HL-60/S4 treated with retinoic acid at 250 ng/mL for 4 days and 3 days (cell line): ENCODE measurements around the gene RABEP2.
"Not testable (repeated sequence)": the region's sequence is repeated elsewhere in the genome, so short reads cannot be mapped to it uniquely, and the experiment has no call there.

ENCODE experiments used
- in situ Hi-C: fragments of 300-500 bp; cut with MboI; formaldehyde crosslinking; loops from 2 replicates; pipeline ENCODE4 v1.7.0; 2022; ENCODE audit warnings: low sequenced_read_pairs

The RABEP2 gene

DNA sequence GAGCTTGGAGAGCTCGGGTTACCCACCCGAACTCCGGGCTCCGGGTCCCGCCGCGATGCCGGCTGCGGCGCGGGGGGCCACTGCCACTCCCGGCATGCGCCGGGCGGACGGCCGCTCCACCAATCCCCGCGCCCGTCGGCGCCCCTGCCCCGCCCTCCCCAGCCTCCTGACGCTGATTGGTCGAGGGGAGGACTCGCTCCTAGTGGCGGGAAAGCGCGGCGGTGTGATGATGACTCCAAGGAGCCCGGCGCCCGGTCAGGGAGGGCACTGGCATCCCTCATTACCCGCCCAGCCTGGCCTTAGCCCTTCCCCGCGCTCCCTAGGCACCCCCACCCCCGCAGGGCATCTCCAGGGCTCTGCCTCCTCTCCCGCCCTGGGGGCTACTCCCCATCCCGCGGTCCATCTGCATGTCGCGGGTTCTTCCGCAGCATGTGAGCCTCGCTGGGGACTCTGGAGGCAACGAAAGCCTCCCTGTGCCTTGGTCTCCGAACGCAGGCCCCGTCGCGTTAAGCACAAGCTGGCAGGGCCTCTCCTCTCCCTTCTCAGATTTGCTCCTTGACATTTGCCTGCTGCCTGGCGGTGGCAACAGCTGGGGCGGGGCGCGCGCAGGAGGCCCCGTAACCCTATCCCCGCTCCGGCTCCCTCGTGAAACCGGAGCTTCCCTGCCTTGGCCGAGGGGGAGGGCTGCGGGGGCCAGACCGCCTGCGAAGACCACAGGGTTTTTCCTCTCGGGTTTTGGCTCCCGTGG lies 45.0 kb downstream of the RABEP2 start:
- in situ Hi-C loops = loop anchor here (5.0 to 10.0 kb wide), 2 partner anchors 48 to 65 kb away; no protein-coding TSS in a partner anchor

- in situ Hi-C loops = loop anchor here (5.0 kb wide), 1 partner anchor 47 kb away; no protein-coding TSS in a partner anchor
Measured at GRCh38 chr16:28879261-28879840, 45.7 kb downstream of the RABEP2 start.

DNA sequence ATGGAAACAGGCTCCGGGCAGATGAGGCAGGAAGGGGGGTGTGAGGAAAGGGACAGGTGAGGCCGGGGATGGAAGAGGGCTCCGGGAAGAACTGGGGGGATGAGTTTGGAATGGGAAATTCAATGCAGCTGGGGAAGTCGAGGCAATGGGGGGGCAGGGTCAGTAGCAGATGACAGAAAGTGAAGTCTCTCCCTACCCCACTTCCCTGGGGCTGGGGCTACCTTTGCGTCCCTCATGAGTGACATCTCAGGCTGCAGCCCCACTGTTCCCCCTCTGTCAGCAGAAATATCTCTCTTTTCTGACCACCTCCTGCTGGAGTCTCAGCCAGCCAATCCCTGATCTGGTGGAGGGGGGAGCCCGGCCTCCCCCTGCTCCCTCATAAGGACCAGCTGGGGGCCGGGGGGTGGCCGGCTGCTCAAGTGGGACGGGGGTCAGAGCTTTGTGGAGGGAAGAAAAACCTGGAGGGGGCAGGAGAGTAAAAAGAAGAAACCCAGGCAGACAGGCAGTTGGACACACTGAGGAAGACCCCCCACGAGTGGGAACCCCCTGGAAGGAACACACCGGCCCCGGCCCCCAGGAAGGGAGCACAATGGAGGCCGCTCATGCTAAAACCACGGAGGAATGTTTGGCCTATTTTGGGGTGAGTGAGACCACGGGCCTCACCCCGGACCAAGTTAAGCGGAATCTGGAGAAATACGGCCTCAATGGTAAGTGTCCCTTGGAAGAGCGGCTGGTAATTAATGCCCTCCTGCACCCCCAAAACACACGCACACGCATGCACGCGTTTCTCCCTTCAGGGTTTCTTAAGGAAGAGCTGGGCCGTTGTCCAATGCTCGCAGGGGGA lies 46.7 kb downstream of the RABEP2 start, which contains the start of gene ATP2A1:
Gene ATP2A1, plus strand, starts transcription at position 406 of the 844 bp plus-strand sequence. Its CDS starts 184 bp downstream, at position 590.
- in situ Hi-C loops = loop anchor here (5.0 kb wide), 1 partner anchor 46 kb away; no protein-coding TSS in a partner anchor

- in situ Hi-C loops = loop anchor here (5.0 kb wide), 1 partner anchor 45 kb away; no protein-coding TSS in a partner anchor
Measured at GRCh38 chr16:28877655-28878000, 47.4 kb downstream of the RABEP2 start.

- in situ Hi-C loops = loop anchor here (5.0 kb wide), 1 partner anchor 45 kb away; no protein-coding TSS in a partner anchor
Measured at GRCh38 chr16:28876973-28877654, 47.9 kb downstream of the RABEP2 start.

DNA sequence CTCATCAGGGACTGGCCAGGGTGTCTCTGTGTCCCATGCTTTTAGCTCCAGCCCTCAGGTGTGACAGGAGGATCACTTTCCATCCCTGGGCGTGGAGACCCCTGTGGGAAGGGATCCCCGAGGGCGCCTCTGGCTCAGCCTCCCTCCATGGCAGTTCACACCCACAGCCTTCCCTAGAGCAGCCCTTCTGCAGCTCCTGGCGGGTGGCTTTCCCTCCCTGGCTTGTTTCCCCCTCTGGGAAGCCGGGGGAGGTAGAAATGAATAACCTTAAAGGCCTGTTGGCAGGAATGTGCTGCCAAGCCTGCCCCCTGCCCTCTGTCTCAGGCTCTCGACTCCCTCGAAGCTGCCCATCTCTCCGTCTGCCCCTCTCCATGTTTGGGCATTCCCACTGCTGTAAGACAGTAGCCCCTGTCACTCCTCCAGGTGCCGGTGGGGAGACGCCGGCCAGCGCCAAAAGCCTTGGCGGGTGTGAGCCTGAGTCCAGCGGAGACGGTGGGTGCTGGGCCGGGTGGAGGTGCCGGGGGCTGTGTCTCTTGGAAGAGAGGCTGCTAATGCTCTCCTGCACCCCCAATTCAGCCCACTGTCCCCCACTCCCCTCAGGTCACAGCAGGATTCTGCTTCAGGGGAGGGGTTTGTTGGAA lies 48.9 kb downstream of the RABEP2 start:
- in situ Hi-C loops = loop anchor here (5.0 kb wide), 1 partner anchor 44 kb away; no protein-coding TSS in a partner anchor

- in situ Hi-C loops = loop anchor here (5.0 kb wide), 1 partner anchor 43 kb away; no protein-coding TSS in a partner anchor
Measured at GRCh38 chr16:28875134-28876018, 49.7 kb downstream of the RABEP2 start.

- in situ Hi-C loops = no loop called here
Measured at GRCh38 chr16:28874406-28874805, 50.6 kb downstream of the RABEP2 start.

DNA sequence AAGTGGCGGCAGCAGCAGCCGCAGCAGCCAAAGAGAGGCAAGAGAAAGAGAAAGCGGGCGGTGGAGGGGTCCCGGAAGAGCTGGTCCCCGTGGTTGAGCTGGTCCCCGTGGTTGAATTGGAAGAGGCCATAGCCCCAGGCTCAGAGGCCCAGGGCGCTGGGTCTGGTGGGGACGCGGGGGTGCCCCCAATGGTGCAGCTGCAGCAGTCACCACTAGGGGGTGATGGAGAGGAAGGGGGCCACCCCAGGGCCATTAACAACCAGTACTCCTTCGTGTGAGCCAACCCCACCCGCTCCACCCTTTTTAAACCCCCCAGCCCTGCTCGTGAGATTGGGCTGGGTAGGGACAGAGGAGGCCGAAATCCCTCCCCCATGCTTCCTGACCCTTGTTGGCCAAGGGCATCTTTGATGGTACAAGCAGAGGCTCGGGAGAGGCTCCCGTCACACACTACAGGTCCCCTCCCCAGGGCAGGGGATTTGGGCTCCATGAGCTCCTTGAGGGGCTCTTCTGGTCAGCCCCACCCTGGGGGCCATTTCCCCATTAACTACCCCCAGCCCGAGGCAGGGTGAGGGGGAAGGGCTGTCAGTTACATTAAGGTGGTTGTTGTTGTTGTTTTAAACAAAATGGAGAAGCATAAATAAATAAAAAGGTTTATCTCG lies 51.4 kb downstream of the RABEP2 start:
- in situ Hi-C loops = no loop called here

DNA sequence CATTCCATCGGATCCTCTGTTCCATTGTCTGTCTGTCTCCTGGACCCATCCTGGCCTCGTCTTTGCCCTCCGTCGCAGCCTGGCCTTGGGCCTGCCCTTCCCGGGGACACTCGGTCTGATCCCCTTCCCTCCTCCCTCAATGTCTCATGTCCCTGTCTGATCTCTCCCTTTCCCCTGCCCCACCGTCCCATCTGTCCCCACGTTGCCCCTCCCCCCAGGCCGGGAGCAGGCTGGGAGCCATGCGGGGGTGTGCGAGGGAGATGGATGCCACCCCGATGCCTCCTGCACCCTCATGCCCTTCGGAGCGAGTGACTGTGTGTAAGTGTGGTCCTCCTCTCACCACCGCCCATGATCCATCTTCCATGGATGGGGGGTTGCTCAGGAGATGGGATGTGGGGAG lies 52.1 kb downstream of the RABEP2 start:
- in situ Hi-C loops = no loop called here

- in situ Hi-C loops = no loop called here
Measured at GRCh38 chr16:28869201-28869600, 55.8 kb downstream of the RABEP2 start.

GRCh38 chr16:28867646-28868045 lies 57.4 kb downstream of the RABEP2 start:
- in situ Hi-C loops = not testable (repeated sequence)

- in situ Hi-C loops = no loop called here
Measured at GRCh38 chr16:28867241-28867640, 57.8 kb downstream of the RABEP2 start.

GRCh38 chr16:28866454-28866804 lies 58.6 kb downstream of the RABEP2 start:
- in situ Hi-C loops = no loop called here

GRCh38 chr16:28865722-28866453 lies 59.1 kb downstream of the RABEP2 start:
- in situ Hi-C loops = no loop called here

GRCh38 chr16:28865001-28865688 lies 59.9 kb downstream of the RABEP2 start:
- in situ Hi-C loops = no loop called here
